HG02884 (cell line): ENCODE data around the gene EPS8L2.
A peak's percentile ranks its signal among the peaks of the same experiment; 100 is the strongest.
"Not testable (repeated sequence)": the region's sequence is repeated elsewhere in the genome, so short reads cannot be mapped to it uniquely, and the experiment has no call there.

Experiments used
- ATAC-seq: cut with Tn5 transposase; IDR thresholded peaks from one replicate; pipeline ENCODE4 v1.9.1; 2021; ENCODE audit warnings: mild to moderate bottlenecking, moderate library complexity; ENCODE audit not compliant: unreplicated experiment

EPS8L2 gene

GRCh38 chr11:724049-724777 lies 18.2 kb downstream of the EPS8L2 start:
- ATAC-seq = no peak

- no peak for ATAC-seq
Observed at GRCh38 chr11:724778-725386, 18.9 kb downstream of the EPS8L2 start.

GRCh38 chr11:725624-726202 lies 19.7 kb downstream of the EPS8L2 start:
- no peak for ATAC-seq

DNA sequence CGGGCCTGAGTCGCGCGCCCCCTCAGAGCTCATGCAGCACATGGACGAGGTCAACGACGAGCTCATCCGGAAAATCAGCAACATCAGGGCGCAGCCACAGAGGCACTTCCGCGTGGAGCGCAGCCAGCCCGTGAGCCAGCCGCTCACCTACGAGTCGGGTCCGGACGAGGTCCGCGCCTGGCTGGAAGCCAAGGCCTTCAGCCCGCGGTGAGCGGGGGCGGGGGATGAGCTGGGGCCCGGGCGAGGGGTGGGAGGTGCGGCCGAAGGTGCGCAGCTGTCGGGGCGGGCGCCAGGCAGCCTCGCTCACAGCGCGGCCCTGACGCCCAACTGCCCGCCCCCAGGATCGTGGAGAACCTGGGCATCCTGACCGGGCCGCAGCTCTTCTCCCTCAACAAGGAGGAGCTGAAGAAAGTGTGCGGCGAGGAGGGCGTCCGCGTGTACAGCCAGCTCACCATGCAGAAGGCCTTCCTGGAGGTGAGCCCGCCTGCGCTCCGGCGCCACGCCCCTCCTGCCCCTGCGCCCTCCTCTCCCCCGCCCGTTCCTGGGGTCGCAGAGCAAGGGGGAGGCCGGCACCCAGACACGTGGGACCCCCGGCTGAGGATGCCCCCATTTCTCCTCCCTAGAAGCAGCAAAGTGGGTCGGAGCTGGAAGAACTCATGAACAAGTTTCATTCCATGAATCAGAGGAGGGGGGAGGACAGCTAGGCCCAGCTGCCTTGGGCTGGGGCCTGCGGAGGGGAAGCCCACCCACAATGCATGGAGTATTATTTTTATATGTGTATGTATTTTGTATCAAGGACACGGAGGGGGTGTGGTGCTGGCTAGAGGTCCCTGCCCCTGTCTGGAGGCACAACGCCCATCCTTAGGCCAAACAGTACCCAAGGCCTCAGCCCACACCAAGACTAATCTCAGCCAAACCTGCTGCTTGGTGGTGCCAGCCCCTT lies 20.5 kb downstream of the EPS8L2 start:
- ATAC-seq = no peak

DNA sequence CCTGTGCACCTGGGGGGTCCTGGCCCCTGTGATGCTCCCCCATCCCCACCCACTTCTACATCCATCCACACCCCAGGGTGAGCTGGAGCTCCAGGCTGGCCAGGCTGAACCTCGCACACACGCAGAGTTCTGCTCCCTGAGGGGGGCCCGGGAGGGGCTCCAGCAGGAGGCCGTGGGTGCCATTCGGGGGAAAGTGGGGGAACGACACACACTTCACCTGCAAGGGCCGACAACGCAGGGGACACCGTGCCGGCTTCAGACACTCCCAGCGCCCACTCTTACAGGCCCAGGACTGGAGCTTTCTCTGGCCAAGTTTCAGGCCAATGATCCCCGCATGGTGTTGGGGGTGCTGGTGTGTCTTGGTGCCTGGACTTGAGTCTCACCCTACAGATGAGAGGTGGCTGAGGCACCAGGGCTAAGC lies 21.3 kb downstream of the EPS8L2 start:
- ATAC-seq = no peak

GRCh38 chr11:727859-728748 lies 22.1 kb downstream of the EPS8L2 start:
- no peak for ATAC-seq

- no peak for ATAC-seq
Observed at GRCh38 chr11:728901-729491, 23.0 kb downstream of the EPS8L2 start.

DNA sequence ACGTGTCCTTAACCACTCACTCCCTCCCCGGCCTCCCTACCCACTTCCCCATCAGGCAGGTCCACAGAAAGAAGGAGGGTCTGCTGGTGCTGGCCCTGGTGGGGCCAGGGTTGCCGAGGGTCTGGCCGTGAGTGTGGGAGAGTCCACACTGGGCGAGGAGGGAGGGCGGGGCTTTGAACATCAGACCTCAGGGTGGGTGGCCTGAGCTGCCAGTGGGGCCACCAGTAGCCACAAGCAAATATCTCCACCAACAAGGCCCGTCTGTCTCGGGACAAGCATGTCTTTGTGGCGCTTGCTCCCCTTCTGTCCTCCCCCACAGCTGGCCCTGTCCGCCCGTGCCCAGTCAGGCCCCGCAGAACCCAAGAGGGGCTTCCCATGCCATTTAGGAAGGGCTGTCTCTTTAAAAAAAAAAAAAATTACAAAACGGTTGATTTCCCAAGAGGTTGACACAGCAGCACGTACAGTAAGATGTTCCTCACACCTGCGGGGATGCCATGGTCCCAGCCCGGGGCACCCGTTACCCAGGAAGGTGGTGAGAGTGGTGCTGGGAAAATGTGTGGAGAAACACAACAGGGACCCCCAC lies 23.6 kb downstream of the EPS8L2 start:
- ATAC-seq = no peak

GRCh38 chr11:733072-733471 lies 27.0 kb downstream of the EPS8L2 start:
- ATAC-seq = no peak

- ATAC-seq = not testable (repeated sequence)
Observed at GRCh38 chr11:734541-734940, 28.5 kb downstream of the EPS8L2 start.

DNA sequence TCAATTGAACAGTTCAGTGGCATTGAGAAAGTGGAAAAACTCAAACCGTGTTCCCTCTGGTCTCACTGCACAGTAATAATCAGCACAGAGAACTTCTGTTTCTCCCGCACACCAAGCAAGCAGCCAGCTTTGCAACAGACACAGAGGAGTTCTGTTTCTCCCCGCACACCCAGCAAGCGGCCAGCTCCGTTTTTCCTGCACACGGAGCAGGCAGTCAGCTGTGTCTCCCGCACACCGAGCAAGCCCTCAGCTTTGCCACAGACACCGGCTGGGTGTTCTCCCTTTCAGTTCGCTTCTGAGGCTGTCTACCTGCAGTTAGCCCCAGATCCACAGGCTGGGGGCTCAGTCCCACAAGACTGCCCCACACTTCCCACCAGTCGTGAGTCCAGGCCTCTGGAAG lies 31.3 kb downstream of the EPS8L2 start:
- no peak for ATAC-seq

DNA sequence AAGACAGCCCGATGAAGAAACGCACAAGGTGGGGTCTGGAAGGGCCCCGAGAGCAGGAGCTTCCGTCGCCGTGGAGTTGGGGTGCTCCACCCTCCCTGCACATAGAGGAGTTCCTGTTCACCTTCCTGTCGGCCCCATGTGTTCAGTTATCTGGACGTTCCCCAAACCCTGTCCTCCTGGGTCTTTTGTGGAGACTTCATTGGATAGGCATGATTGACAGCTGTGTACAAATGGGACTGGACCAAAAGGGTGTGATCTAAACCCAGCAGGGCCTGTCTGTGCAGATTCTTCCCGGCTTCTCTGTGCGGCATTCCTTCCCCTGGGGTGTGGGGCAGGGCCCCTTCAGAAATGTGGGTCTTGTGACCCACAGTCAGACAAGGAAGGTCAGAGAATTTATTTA lies 31.9 kb downstream of the EPS8L2 start:
- ATAC-seq = not testable (repeated sequence)

GRCh38 chr11:742156-742546 lies 36.1 kb downstream of the EPS8L2 start:
- ATAC-seq = no peak

DNA sequence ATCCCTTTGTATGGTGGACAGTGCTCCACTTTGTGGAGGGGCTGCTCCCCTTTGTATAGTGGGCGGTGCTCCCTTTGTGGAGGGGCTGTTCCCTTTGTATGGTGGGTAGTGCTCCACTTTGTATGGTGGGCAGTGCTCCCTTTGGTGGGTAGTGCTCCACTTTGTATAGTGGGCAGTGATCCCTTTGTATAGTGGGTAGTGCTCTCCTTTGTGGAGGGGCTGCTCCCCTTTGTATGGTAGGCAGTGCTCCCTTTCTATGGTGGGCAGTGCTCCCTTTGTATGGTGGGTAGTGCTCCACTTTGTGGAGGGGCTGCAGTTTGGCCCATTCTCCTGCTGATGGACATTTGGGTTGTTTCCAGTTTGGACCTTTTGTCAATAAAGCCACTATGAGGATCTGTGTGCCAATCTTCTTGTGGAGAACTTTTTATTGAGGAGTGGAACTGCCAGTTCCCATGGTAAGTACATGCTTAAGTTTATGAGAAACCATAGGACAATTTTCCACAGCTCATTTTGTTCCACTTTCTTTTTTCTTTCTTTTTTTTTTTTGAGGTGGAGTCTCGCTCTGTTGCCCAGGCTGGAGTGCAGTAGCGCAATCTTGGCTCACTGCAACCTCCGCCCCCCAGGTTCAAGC lies 36.7 kb downstream of the EPS8L2 start:
- no peak for ATAC-seq

GRCh38 chr11:745428-745827 lies 39.4 kb downstream of the EPS8L2 start:
- no peak for ATAC-seq

- ATAC-seq = peak; percentile 31
Observed at GRCh38 chr11:746289-747157, 40.5 kb downstream of the EPS8L2 start.

DNA sequence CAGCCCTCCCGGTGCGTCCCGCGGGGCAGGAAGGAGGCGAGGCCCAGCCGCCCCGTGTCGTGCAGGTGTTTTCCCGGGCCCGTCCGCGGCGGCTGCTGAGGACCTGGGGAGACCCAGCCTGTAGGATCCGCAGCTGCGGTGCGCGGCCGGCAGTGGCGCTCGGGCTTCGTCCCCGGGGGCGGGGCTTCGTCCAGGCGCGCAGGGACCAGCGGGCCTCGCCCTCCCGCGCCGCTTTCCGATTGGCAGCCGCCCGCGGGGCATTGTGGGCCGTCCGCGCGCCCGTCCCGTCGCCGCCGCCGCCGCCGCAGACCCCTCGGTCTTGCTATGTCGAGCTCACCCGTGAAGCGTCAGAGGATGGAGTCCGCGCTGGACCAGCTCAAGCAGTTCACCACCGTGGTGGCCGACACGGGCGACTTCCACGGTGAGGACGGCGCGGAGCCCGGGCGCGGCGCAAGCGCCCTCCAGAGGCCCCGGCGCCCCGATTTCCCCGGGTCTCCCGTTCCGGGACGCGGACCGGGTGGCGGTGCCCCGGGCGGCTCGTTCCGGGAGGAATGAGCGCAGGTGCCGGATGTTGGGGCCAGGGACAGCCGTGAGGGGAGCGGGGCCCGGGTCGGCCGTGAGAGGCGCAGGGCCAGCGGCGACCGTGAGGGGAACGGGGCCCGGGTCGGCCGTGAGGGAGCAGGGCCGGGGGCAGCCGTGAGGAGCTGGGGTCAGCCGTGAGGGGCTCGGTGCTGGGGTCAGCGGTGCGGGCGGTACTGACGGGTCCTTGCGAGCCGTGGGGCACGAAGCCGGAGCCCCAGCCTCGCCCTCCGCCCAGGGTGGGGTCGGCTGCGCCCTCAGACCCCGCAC lies 41.4 kb downstream of the EPS8L2 start, which contains the start of gene TALDO1:
TSS of gene TALDO1 (plus strand) at position 307 of the 849 bp plus-strand sequence. CDS start at position 325, 18 bp downstream.
- ATAC-seq = peak; percentile 78
